WTC11 (cell line): ENCODE measurements around the gene ITSN1. TPM values are rescaled to one million over a fixed set of nuclear protein-coding genes. Genes with fewer than 3 reads are reported as not detected.
A peak's percentile ranks its signal among the peaks of the same experiment; 100 is the strongest.

Experiments
- ATAC-seq: fragments of 200-7000 bp; cut with Tn5 transposase; 2 replicates; pipeline ENCODE4 v1.10.0; 2021; ENCODE audit warnings: mild to moderate bottlenecking, moderate library complexity
- CTCF ChIA-PET: fragments of 300-600 bp; sonication (Branson Sonifier 250); formaldehyde crosslinking; loops from one replicate; lab custom pipeline; 2021; ENCODE audit warnings: antibody characterized with exemption; lab: Charles Lee
- POLR2A ChIA-PET: fragments of 350-600 bp; sonication (Branson Sonifier 250); formaldehyde crosslinking; loops from one replicate; lab custom pipeline; 2021; ENCODE audit warnings: antibody characterized with exemption; lab: Charles Lee
- DNase-seq: peaks from one replicate; pipeline ENCODE4 v3.0.0; 2021; ENCODE audit warnings: low spot score
- H3K27ac Mint-ChIP-seq: 2 replicates; pipeline ENCODE4 v1.8.0; 2021; ENCODE audit warnings: mixed read lengths
- H3K27me3 Mint-ChIP-seq: 2 replicates; pipeline ENCODE4 v1.8.0; 2021; ENCODE audit warnings: low read depth, mild to moderate bottlenecking, moderate library complexity, mixed read lengths
- H3K36me3 Mint-ChIP-seq: 2 replicates; pipeline ENCODE4 v1.8.0; 2021; ENCODE audit warnings: mixed read lengths
- H3K4me1 Mint-ChIP-seq: 2 replicates; pipeline ENCODE4 v1.8.0; 2022; ENCODE audit warnings: mixed read lengths
- H3K4me3 Mint-ChIP-seq: 2 replicates; pipeline ENCODE4 v1.8.0; 2021; ENCODE audit warnings: mild to moderate bottlenecking, moderate library complexity, mixed read lengths
- H3K9me3 Mint-ChIP-seq: 2 replicates; pipeline ENCODE4 v1.8.0; 2021; ENCODE audit warnings: mixed read lengths
- ATF2 ChIP-seq: sonication (generic); formaldehyde crosslinking; IDR thresholded peaks from 2 replicates; pipeline ENCODE4 v1.8.1; 2022; ENCODE audit warnings: low read depth, missing genetic modification reagents, borderline replicate concordance
- CREB1 ChIP-seq: sonication (generic); formaldehyde crosslinking; IDR thresholded peaks from 2 replicates; pipeline ENCODE4 v1.8.0; 2023; ENCODE audit warnings: mild to moderate bottlenecking, missing genetic modification reagents
- ELF4 ChIP-seq: sonication (generic); formaldehyde crosslinking; IDR thresholded peaks from 2 replicates; pipeline ENCODE4 v1.8.1; 2022; ENCODE audit warnings: low read depth, mild to moderate bottlenecking, moderate library complexity, missing genetic modification reagents
- HMGXB4 ChIP-seq: sonication (generic); formaldehyde crosslinking; IDR thresholded peaks from 2 replicates; pipeline ENCODE4 v1.8.1; 2023; ENCODE audit warnings: mild to moderate bottlenecking, moderate library complexity, missing genetic modification reagents
- KAT7 ChIP-seq: sonication (generic); formaldehyde crosslinking; IDR thresholded peaks from 2 replicates; pipeline ENCODE4 v1.8.1; 2023; ENCODE audit warnings: missing genetic modification reagents, mild to moderate bottlenecking, borderline replicate concordance
- MXD4 ChIP-seq: fragments of 250-450 bp; sonication (Bioruptor Pico); IDR thresholded peaks from 2 replicates; pipeline ENCODE4 v1.8.0; 2021; ENCODE audit warnings: mild to moderate bottlenecking, moderate library complexity, borderline replicate concordance
- NFATC4 ChIP-seq: fragments of 250-450 bp; sonication (Bioruptor Pico); IDR thresholded peaks from 2 replicates; pipeline ENCODE4 v1.9.0; 2021; ENCODE audit warnings: mild to moderate bottlenecking
- NR1H2 ChIP-seq: sonication (generic); formaldehyde crosslinking; IDR thresholded peaks from 2 replicates; pipeline ENCODE4 v1.9.0; 2021; ENCODE audit warnings: mild to moderate bottlenecking, moderate library complexity, missing genetic modification reagents
- NR2C2 ChIP-seq: sonication (generic); formaldehyde crosslinking; IDR thresholded peaks from 2 replicates; pipeline ENCODE4 v1.8.0; 2022; ENCODE audit warnings: mild to moderate bottlenecking, missing genetic modification reagents
- RORB ChIP-seq: fragments of 250-450 bp; sonication (Bioruptor Pico); IDR thresholded peaks from 2 replicates; pipeline ENCODE4 v1.9.0; 2021; ENCODE audit warnings: mild to moderate bottlenecking
- SOX15 ChIP-seq: fragments of 250-450 bp; sonication (Bioruptor Pico); IDR thresholded peaks from 2 replicates; pipeline ENCODE4 v1.9.0; 2021; ENCODE audit warnings: mild to moderate bottlenecking
- STAT6 ChIP-seq: sonication (generic); formaldehyde crosslinking; conservative IDR thresholded peaks from 2 replicates; pipeline ENCODE4 v1.8.1; 2023; ENCODE audit warnings: mild to moderate bottlenecking, low read depth, missing genetic modification reagents, moderate library complexity
- ZNF416 ChIP-seq: fragments of 250-450 bp; sonication (Bioruptor Pico); IDR thresholded peaks from 2 replicates; pipeline ENCODE4 v1.9.0; 2021; ENCODE audit warnings: mild to moderate bottlenecking, inconsistent platforms
- ZNF423 ChIP-seq: fragments of 250-450 bp; sonication (Bioruptor Pico); IDR thresholded peaks from 2 replicates; pipeline ENCODE4 v2.1.2; 2022; ENCODE audit warnings: mild to moderate bottlenecking, moderate library complexity
- ZNF425 ChIP-seq: fragments of 250-450 bp; sonication (Bioruptor Pico); conservative IDR thresholded peaks from 2 replicates; pipeline ENCODE4 v1.9.0; 2021; ENCODE audit warnings: mild to moderate bottlenecking
- ZNF671 ChIP-seq: fragments of 250-450 bp; sonication (Bioruptor Pico); IDR thresholded peaks from 2 replicates; pipeline ENCODE4 v1.8.0; 2021; ENCODE audit warnings: mild to moderate bottlenecking
- total RNA-seq: library from RNA; stranded (reverse); gene quantifications from 3 replicates; pipeline ENCODE4 v1.2.3, GENCODE V29; 2021
- TF ChIP-seq, protein P1 (sequence below): sonication (generic); formaldehyde crosslinking; IDR thresholded peaks from 2 replicates; pipeline ENCODE4 v1.8.1; 2023; ENCODE audit warnings: mild to moderate bottlenecking, missing genetic modification reagents, borderline replicate concordance

Gene ITSN1
- total RNA-seq, 1 experiment from 2014 or later = 69.6 TPM

- Mint-ChIP-seq H3K4me3 (no peak overlapping the region), H3K4me1 (peaks cover 41% of the 10 kb centered on the region), H3K27ac (peak overlapping the region; percentile 38)
- no peak for ATAC-seq
- no peak for TF ChIP-seq ZNF671 (CRISPR knock-in tag)
- TF ChIP-seq KAT7 = no peak
- TF ChIP-seq SOX15 = no peak
- no peak for TF ChIP-seq HMGXB4 (CRISPR knock-in tag)
- TF ChIP-seq RORB (CRISPR knock-in tag) = no peak
- no peak for TF ChIP-seq ZNF423 (CRISPR knock-in tag)
- no peak for TF ChIP-seq MXD4 (CRISPR knock-in tag)
- TF ChIP-seq STAT6 (CRISPR knock-in tag) = no peak
- TF ChIP-seq CREB1 (CRISPR knock-in tag) = no peak
- no peak for TF ChIP-seq ZNF416
- TF ChIP-seq ZNF425 (CRISPR knock-in tag) = no peak
- TF ChIP-seq ATF2 (CRISPR knock-in tag) = no peak
- TF ChIP-seq ELF4 (CRISPR knock-in tag) = no peak
- TF ChIP-seq, all 79 proteins: peak for 0
- ChIA-PET POLR2A (no interaction called here), CTCF (no interaction called here)
- DNase-seq = no peak
- Mint-ChIP-seq H3K9me3 (no peaks in the 10 kb centered on the region), H3K27me3 (no peaks in the 10 kb centered on the region; the same call in 1 of the 2 replicates), H3K36me3 (peaks cover 4% of the 10 kb centered on the region)
Measured at GRCh38 chr21:33729641-33730040, 87.3 kb downstream of the ITSN1 start.

DNA sequence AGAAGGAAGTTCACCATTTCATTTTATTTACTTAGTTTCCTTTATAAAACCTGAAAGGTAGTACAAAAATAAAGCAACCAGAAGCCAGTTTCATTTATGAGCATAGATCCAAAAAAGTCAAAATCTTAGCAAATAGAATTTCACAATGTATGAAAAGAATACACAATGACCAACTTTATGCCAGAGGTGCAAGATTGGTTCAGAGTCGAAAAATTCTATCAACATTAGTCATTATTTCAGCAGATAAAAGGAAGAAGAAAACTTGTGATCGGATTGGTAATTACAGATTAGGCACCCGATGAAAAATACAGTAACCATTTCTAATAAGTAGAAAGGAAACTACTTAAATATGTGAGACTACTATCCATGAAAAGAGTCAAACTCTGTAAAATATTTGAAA, 89.1 kb downstream of the ITSN1 start:
- H3K27ac Mint-ChIP-seq = peak overlapping the region; percentile 18; the same call in 1 of the 2 replicates
- CTCF ChIA-PET = interaction anchor here (1.2 kb wide), 1 partner anchor 171 kb away, joined by 3 read pairs; no protein-coding TSS in a partner anchor
- ATAC-seq = no peak
- no peak overlapping the region for H3K4me3 Mint-ChIP-seq
- peaks cover 41% of the 10 kb centered on the region for H3K4me1 Mint-ChIP-seq
- no peaks in the 10 kb centered on the region for H3K27me3 Mint-ChIP-seq
- TF ChIP-seq NFATC4 (CRISPR knock-in tag) = no peak
- TF ChIP-seq, all 79 proteins: peak for 0
- H3K9me3 Mint-ChIP-seq = no peaks in the 10 kb centered on the region
- no peak for DNase-seq
- H3K36me3 Mint-ChIP-seq = peaks cover 10% of the 10 kb centered on the region; the same call in 1 of the 2 replicates
- POLR2A ChIA-PET = no interaction called here

GRCh38 chr21:33732038-33732437, 89.7 kb downstream of the ITSN1 start:
- ATAC-seq = no peak
- H3K9me3 Mint-ChIP-seq = no peaks in the 10 kb centered on the region
- TF ChIP-seq, protein P1, sequence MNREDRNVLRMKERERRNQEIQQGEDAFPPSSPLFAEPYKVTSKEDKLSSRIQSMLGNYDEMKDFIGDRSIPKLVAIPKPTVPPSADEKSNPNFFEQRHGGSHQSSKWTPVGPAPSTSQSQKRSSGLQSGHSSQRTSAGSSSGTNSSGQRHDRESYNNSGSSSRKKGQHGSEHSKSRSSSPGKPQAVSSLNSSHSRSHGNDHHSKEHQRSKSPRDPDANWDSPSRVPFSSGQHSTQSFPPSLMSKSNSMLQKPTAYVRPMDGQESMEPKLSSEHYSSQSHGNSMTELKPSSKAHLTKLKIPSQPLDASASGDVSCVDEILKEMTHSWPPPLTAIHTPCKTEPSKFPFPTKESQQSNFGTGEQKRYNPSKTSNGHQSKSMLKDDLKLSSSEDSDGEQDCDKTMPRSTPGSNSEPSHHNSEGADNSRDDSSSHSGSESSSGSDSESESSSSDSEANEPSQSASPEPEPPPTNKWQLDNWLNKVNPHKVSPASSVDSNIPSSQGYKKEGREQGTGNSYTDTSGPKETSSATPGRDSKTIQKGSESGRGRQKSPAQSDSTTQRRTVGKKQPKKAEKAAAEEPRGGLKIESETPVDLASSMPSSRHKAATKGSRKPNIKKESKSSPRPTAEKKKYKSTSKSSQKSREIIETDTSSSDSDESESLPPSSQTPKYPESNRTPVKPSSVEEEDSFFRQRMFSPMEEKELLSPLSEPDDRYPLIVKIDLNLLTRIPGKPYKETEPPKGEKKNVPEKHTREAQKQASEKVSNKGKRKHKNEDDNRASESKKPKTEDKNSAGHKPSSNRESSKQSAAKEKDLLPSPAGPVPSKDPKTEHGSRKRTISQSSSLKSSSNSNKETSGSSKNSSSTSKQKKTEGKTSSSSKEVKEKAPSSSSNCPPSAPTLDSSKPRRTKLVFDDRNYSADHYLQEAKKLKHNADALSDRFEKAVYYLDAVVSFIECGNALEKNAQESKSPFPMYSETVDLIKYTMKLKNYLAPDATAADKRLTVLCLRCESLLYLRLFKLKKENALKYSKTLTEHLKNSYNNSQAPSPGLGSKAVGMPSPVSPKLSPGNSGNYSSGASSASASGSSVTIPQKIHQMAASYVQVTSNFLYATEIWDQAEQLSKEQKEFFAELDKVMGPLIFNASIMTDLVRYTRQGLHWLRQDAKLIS (CRISPR knock-in tag) = no peak
- TF ChIP-seq NR2C2 (CRISPR knock-in tag) = no peak
- no peak for TF ChIP-seq NR1H2 (CRISPR knock-in tag)
- no peak for TF ChIP-seq MXD4 (CRISPR knock-in tag)

More at GRCh38 chr21:33732038-33732437, 89.7 kb downstream of the ITSN1 start:
- no peaks in the 10 kb centered on the region for H3K27me3 Mint-ChIP-seq
- ChIA-PET CTCF (interaction anchor here (1.2 kb wide), 1 partner anchor 170 kb away, joined by 3 read pairs; no protein-coding TSS in a partner anchor), POLR2A (no interaction called here)
- peaks cover 41% of the 10 kb centered on the region for H3K4me1 Mint-ChIP-seq
- H3K4me3 Mint-ChIP-seq = no peak overlapping the region
- DNase-seq = no peak
- H3K27ac Mint-ChIP-seq = peak overlapping the region; percentile 14; the same call in 1 of the 2 replicates
- H3K36me3 Mint-ChIP-seq = peaks cover 11% of the 10 kb centered on the region; the same call in 1 of the 2 replicates
